ENCODE measurements around the gene ALG12. TPM values are rescaled to one million over a fixed set of nuclear protein-coding genes. Genes with fewer than 3 reads are reported as not detected.

ALG12 gene
- total and polyA plus RNA-seq, 2 of the 13 experiments (the other 11 are each of a cell fraction or from before 2014, with no cell fraction given) = 7.8 to 15.8 TPM

DNA sequence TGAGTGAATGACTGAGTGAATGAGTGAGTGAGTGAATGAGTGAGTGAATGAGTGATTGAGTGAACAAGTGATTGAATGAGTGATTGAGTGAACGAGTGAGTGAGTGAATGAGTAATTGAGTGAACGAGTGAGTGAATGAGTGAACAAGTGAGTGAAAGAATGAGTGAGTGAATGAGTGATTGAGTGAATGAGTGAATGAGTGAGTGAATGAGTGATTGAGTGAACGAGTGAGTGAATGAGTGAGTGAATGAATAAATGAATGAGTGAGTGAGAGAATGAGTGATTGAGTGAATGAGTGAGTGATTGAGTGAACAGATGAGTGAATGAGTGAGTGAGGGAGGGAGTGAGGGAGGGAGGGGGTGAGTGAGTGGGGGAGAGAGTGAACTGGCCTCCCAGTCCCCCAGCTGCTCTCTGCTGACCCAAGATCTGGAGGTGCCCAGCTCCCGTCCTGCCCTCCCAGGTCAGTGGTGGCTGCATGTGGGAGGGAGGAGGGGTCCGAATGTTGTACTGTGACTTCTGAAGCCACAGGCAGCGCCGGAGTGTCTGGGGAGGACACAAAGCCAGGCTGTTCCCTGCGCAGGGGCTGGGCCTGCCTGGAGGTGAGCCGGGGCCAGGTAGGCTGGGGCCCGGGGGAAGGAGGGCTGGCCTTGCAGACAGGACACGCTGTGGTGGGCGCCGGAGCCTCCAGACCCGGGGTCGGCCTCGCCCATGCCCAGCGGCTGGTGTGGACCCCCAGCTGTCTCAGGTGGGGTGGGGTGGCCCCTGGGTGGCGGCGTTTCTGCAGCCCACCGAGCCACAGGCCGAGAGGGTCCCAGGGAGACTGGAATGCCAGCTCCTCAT is 24.5 kb upstream of the ALG12 start (continued):
- TF ChIP-seq, protein P1, sequence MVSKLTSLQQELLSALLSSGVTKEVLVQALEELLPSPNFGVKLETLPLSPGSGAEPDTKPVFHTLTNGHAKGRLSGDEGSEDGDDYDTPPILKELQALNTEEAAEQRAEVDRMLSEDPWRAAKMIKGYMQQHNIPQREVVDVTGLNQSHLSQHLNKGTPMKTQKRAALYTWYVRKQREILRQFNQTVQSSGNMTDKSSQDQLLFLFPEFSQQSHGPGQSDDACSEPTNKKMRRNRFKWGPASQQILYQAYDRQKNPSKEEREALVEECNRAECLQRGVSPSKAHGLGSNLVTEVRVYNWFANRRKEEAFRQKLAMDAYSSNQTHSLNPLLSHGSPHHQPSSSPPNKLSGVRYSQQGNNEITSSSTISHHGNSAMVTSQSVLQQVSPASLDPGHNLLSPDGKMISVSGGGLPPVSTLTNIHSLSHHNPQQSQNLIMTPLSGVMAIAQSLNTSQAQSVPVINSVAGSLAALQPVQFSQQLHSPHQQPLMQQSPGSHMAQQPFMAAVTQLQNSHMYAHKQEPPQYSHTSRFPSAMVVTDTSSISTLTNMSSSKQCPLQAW (CRISPR knock-in tag; IDR thresholded peaks at IDR 0.05) = peak; percentile 55; the same call in 1 of the 2 replicates
- no peak for TF ChIP-seq SRSF1 (optimal IDR thresholded peaks at IDR 0.05; ENCODE audit: low read depth, low read length)
- TF ChIP-seq HNF4A (CRISPR knock-in tag; IDR thresholded peaks at IDR 0.05) = peak; percentile 44; the same call in 1 of the 2 replicates
- TF ChIP-seq ZNF782 (CRISPR knock-in tag; IDR thresholded peaks at IDR 0.05; ENCODE audit: borderline replicate concordance) = 0 out of 2 replicates have a peak, but pooled peaks have one; percentile 20
- no peak for TF ChIP-seq ZNF34 (CRISPR knock-in tag; IDR thresholded peaks at IDR 0.05; ENCODE audit: borderline replicate concordance)
- TF ChIP-seq HNRNPLL (IDR thresholded peaks at IDR 0.05; ENCODE audit: low read depth, low read length, poor library complexity, severe bottlenecking) = peak; percentile 51
- TF ChIP-seq CEBPB (IDR thresholded peaks at IDR 0.05; ENCODE audit: borderline replicate concordance, low read depth, low read length) = no peak
- TF ChIP-seq KDM5B (CRISPR knock-in tag; IDR thresholded peaks at IDR 0.05; ENCODE audit: borderline replicate concordance) = peak; percentile 72; the same call in 1 of the 2 replicates
- no peak for TF ChIP-seq ZNF430 (CRISPR knock-in tag; IDR thresholded peaks at IDR 0.05)
- TF ChIP-seq ZZZ3 (CRISPR knock-in tag; IDR thresholded peaks at IDR 0.05; ENCODE audit: borderline replicate concordance) = peak; percentile 61; the same call in 1 of the 2 replicates
- TF ChIP-seq, protein P2, sequence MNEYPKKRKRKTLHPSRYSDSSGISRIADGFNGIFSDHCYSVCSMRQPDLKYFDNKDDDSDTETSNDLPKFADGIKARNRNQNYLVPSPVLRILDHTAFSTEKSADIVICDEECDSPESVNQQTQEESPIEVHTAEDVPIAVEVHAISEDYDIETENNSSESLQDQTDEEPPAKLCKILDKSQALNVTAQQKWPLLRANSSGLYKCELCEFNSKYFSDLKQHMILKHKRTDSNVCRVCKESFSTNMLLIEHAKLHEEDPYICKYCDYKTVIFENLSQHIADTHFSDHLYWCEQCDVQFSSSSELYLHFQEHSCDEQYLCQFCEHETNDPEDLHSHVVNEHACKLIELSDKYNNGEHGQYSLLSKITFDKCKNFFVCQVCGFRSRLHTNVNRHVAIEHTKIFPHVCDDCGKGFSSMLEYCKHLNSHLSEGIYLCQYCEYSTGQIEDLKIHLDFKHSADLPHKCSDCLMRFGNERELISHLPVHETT (CRISPR knock-in tag; conservative IDR thresholded peaks at IDR 0.05) = no peak
- TF ChIP-seq SUZ12 (IDR thresholded peaks at IDR 0.05; ENCODE audit: low read depth, low read length) = no peak
- TF ChIP-seq HNRNPK (IDR thresholded peaks at IDR 0.05; ENCODE audit: low read depth, low read length, poor library complexity, severe bottlenecking) = peak; percentile 9
- no peak for TF ChIP-seq SP2 (CRISPR knock-in tag; IDR thresholded peaks at IDR 0.05)
- TF ChIP-seq, protein P3, sequence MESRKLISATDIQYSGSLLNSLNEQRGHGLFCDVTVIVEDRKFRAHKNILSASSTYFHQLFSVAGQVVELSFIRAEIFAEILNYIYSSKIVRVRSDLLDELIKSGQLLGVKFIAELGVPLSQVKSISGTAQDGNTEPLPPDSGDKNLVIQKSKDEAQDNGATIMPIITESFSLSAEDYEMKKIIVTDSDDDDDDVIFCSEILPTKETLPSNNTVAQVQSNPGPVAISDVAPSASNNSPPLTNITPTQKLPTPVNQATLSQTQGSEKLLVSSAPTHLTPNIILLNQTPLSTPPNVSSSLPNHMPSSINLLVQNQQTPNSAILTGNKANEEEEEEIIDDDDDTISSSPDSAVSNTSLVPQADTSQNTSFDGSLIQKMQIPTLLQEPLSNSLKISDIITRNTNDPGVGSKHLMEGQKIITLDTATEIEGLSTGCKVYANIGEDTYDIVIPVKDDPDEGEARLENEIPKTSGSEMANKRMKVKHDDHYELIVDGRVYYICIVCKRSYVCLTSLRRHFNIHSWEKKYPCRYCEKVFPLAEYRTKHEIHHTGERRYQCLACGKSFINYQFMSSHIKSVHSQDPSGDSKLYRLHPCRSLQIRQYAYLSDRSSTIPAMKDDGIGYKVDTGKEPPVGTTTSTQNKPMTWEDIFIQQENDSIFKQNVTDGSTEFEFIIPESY (CRISPR knock-in tag; IDR thresholded peaks at IDR 0.05) = no peak
- TF ChIP-seq, protein P4, sequence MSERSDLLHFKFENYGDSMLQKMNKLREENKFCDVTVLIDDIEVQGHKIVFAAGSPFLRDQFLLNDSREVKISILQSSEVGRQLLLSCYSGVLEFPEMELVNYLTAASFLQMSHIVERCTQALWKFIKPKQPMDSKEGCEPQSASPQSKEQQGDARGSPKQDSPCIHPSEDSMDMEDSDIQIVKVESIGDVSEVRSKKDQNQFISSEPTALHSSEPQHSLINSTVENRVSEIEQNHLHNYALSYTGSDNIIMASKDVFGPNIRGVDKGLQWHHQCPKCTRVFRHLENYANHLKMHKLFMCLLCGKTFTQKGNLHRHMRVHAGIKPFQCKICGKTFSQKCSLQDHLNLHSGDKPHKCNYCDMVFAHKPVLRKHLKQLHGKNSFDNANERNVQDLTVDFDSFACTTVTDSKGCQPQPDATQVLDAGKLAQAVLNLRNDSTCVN (CRISPR knock-in tag; IDR thresholded peaks at IDR 0.05; ENCODE audit: borderline replicate concordance) = 0 out of 2 replicates have a peak, but pooled peaks have one; percentile 25
- TF ChIP-seq HDAC1 (CRISPR knock-in tag; IDR thresholded peaks at IDR 0.05) = no peak
- TF ChIP-seq ZNF749 (CRISPR knock-in tag; IDR thresholded peaks at IDR 0.05; ENCODE audit: borderline replicate concordance) = peak; percentile 46; the same call in 1 of the 2 replicates
- TF ChIP-seq ZNF737 (CRISPR knock-in tag; IDR thresholded peaks at IDR 0.05; ENCODE audit: borderline replicate concordance) = no peak
- TF ChIP-seq, protein P5, sequence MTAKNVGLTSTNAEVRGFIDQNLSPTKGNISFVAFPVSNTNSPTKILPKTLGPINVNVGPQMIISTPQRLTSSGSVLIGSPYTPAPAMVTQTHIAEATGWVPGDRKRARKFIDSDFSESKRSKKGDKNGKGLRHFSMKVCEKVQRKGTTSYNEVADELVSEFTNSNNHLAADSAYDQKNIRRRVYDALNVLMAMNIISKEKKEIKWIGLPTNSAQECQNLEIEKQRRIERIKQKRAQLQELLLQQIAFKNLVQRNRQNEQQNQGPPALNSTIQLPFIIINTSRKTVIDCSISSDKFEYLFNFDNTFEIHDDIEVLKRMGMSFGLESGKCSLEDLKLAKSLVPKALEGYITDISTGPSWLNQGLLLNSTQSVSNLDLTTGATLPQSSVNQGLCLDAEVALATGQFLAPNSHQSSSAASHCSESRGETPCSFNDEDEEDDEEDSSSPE (CRISPR knock-in tag; IDR thresholded peaks at IDR 0.05) = no peak
- peak; percentile 60; the same call in 1 of the 2 replicates for TF ChIP-seq ARNT2 (CRISPR knock-in tag; IDR thresholded peaks at IDR 0.05; ENCODE audit: low read depth)
